H9 (cell line): ENCODE results near the gene EYA4. TPM values are rescaled to one million over a fixed set of nuclear protein-coding genes. Genes with fewer than 3 reads are reported as not detected.

Experiments used
- DNase-seq: peaks from one replicate; pipeline ENCODE4 v3.0.0-alpha.2; 2017
- H2AFZ ChIP-seq: one replicate; pipeline ENCODE4 v1.6.1; 2013; ENCODE audit warnings: mild to moderate bottlenecking, low read length, control low read depth, moderate library complexity
- H2AK5ac ChIP-seq: 2 replicates; pipeline ENCODE4 v1.6.1; 2013; ENCODE audit warnings: low read length, control low read depth, mixed read lengths; ENCODE audit not compliant: insufficient read length
- H2BK120ac ChIP-seq: one replicate; pipeline ENCODE4 v1.6.1; 2013; ENCODE audit warnings: low read depth, mild to moderate bottlenecking, low read length, control low read depth, inconsistent platforms; ENCODE audit not compliant: poor library complexity, severe bottlenecking
- H2BK12ac ChIP-seq: 2 replicates; pipeline ENCODE4 v1.6.1; 2013; ENCODE audit warnings: low read length, control low read depth, mixed read lengths, low read depth; ENCODE audit not compliant: insufficient read length
- H2BK15ac ChIP-seq: 2 replicates; pipeline ENCODE4 v1.6.1; 2013; ENCODE audit warnings: low read depth, low read length, control low read depth
- H2BK20ac ChIP-seq: one replicate; pipeline ENCODE4 v1.6.1; 2013; ENCODE audit warnings: low read depth, mild to moderate bottlenecking, low read length, control low read depth, inconsistent platforms; ENCODE audit not compliant: poor library complexity, severe bottlenecking
- H2BK5ac ChIP-seq: 2 replicates; pipeline ENCODE4 v1.6.1; 2013; ENCODE audit warnings: low read length, control low read depth, mixed read lengths; ENCODE audit not compliant: insufficient read length
- H3K14ac ChIP-seq: 2 replicates; pipeline ENCODE4 v1.6.1; 2013; ENCODE audit warnings: low read length, control low read depth; ENCODE audit not compliant: insufficient read depth
- H3K18ac ChIP-seq: 2 replicates; pipeline ENCODE4 v1.6.1; 2013; ENCODE audit warnings: low read depth, mild to moderate bottlenecking, mixed read lengths, low read length, control low read depth; ENCODE audit not compliant: insufficient read length
- H3K23ac ChIP-seq: 2 replicates; pipeline ENCODE4 v1.6.1; 2013; ENCODE audit warnings: low read length, control low read depth, mixed read lengths, low read depth; ENCODE audit not compliant: insufficient read length
- H3K23me2 ChIP-seq: 2 replicates; pipeline ENCODE4 v1.6.1; 2013; ENCODE audit warnings: low read depth, mild to moderate bottlenecking, mixed read lengths, low read length, control low read depth; ENCODE audit not compliant: insufficient read length, poor library complexity, severe bottlenecking
- H3K27ac ChIP-seq: 2 replicates; pipeline ENCODE4 v1.5.1; 2013; ENCODE audit warnings: low read length, control low read depth, mixed read lengths, low read depth; ENCODE audit not compliant: insufficient read length
- H3K27me3 ChIP-seq: 2 replicates; pipeline ENCODE4 v1.6.1; 2013; ENCODE audit warnings: low read length, control low read depth, inconsistent platforms; ENCODE audit not compliant: insufficient read depth
- H3K4ac ChIP-seq: 2 replicates; pipeline ENCODE4 v1.6.1; 2013; ENCODE audit warnings: low read depth, mild to moderate bottlenecking, control low read depth, inconsistent platforms, low read length, moderate library complexity
- H3K4me1 ChIP-seq: 2 replicates; pipeline ENCODE4 v1.6.1; 2013; ENCODE audit warnings: low read length, control low read depth, inconsistent platforms; ENCODE audit not compliant: insufficient read depth
- H3K4me2 ChIP-seq: 2 replicates; pipeline ENCODE4 v1.6.1; 2013; ENCODE audit warnings: low read length, control low read depth, mixed read lengths; ENCODE audit not compliant: insufficient read length, insufficient read depth
- H3K56ac ChIP-seq: 2 replicates; pipeline ENCODE4 v1.6.1; 2013; ENCODE audit warnings: low read depth, mild to moderate bottlenecking, mixed read lengths, low read length, control low read depth; ENCODE audit not compliant: insufficient read length
- H3K79me1 ChIP-seq: 2 replicates; pipeline ENCODE4 v1.6.1; 2013; ENCODE audit warnings: low read depth, mild to moderate bottlenecking, moderate library complexity, low read length, control low read depth, inconsistent platforms; ENCODE audit not compliant: insufficient read depth, poor library complexity, severe bottlenecking
- H3K79me2 ChIP-seq: 2 replicates; pipeline ENCODE4 v1.6.1; 2013; ENCODE audit warnings: low read length, control low read depth, inconsistent platforms; ENCODE audit not compliant: insufficient read depth
- H3K9ac ChIP-seq: 2 replicates; pipeline ENCODE4 v1.6.1; 2013; ENCODE audit warnings: low read length, control low read depth, mixed read lengths; ENCODE audit not compliant: insufficient read length; ENCODE audit errors: extremely low read depth
- H3K9me3 ChIP-seq: one replicate; pipeline ENCODE4 v1.6.1; 2013; ENCODE audit warnings: low read depth, low read length, inconsistent platforms; ENCODE audit not compliant: control insufficient read depth
- H3T11ph ChIP-seq: one replicate; pipeline ENCODE4 v1.6.1; 2013; ENCODE audit warnings: mild to moderate bottlenecking, low read length, control low read depth, inconsistent platforms
- H4K20me1 ChIP-seq: one replicate; pipeline ENCODE4 v1.6.1; 2013; ENCODE audit not compliant: control insufficient read depth, insufficient read length, insufficient read depth
- H4K5ac ChIP-seq: 2 replicates; pipeline ENCODE4 v1.6.1; 2013; ENCODE audit warnings: low read depth, mild to moderate bottlenecking, mixed read lengths, low read length, control low read depth; ENCODE audit not compliant: insufficient read length
- H4K8ac ChIP-seq: replicated peaks from 2 replicates; pipeline ENCODE4 v1.6.1; 2013; ENCODE audit warnings: low read length, control low read depth, mixed read lengths, low read depth; ENCODE audit not compliant: insufficient read length
- H4K91ac ChIP-seq: 2 replicates; pipeline ENCODE4 v1.6.1; 2013; ENCODE audit warnings: low read depth, mild to moderate bottlenecking, moderate library complexity, mixed read lengths, low read length, control low read depth; ENCODE audit not compliant: insufficient read length
- H3K27ac Mint-ChIP-seq, 3 experiments: 2 replicates in 2 of 3; 3 replicates in 1 of 3; pipeline ENCODE4 v1.8.0; 2020 to 2021; ENCODE audit warnings: mixed read lengths in 3 of 3, mild to moderate bottlenecking in 1 of 3, moderate library complexity in 1 of 3
- H3K27me3 Mint-ChIP-seq: 2 replicates; pipeline ENCODE4 v1.8.0; 2021; ENCODE audit warnings: low read depth, mild to moderate bottlenecking, moderate library complexity, mixed read lengths
- H3K36me3 Mint-ChIP-seq, 3 experiments: 2 replicates in 2 of 3; 3 replicates in 1 of 3; pipeline ENCODE4 v1.8.0; 2020 to 2021; ENCODE audit warnings: low read depth in 3 of 3, mixed read lengths in 3 of 3; ENCODE audit not compliant: insufficient read depth in 1 of 3
- H3K4me1 Mint-ChIP-seq, 2 experiments: 2 replicates each; pipeline ENCODE4 v1.8.0; 2020; ENCODE audit warnings: mixed read lengths in 2 of 2
- H3K4me3 Mint-ChIP-seq, 2 experiments: 2 replicates in 1 of 2; 3 replicates in 1 of 2; pipeline ENCODE4 v1.8.0; 2020 to 2021; ENCODE audit warnings: mild to moderate bottlenecking in 2 of 2, mixed read lengths in 2 of 2, moderate library complexity in 1 of 2
- H3K9me3 Mint-ChIP-seq, 2 experiments: 2 replicates in 1 of 2; 3 replicates in 1 of 2; pipeline ENCODE4 v1.8.0; 2020; ENCODE audit warnings: mild to moderate bottlenecking in 2 of 2, mixed read lengths in 2 of 2, moderate library complexity in 1 of 2
- CTCF ChIP-seq: fragments of 200-600 bp; sonication (generic); conservative IDR thresholded peaks from 3 replicates; pipeline ENCODE4 v1.8.0; 2021; ENCODE audit warnings: antibody characterized with exemption, mild to moderate bottlenecking
- total RNA-seq: library from RNA; stranded (reverse); gene quantifications from 2 replicates; pipeline ENCODE4 v1.2.1, GENCODE V29; 2021

Gene EYA4
- total RNA-seq, 1 experiment from 2014 or later: 0.26 TPM

DNA sequence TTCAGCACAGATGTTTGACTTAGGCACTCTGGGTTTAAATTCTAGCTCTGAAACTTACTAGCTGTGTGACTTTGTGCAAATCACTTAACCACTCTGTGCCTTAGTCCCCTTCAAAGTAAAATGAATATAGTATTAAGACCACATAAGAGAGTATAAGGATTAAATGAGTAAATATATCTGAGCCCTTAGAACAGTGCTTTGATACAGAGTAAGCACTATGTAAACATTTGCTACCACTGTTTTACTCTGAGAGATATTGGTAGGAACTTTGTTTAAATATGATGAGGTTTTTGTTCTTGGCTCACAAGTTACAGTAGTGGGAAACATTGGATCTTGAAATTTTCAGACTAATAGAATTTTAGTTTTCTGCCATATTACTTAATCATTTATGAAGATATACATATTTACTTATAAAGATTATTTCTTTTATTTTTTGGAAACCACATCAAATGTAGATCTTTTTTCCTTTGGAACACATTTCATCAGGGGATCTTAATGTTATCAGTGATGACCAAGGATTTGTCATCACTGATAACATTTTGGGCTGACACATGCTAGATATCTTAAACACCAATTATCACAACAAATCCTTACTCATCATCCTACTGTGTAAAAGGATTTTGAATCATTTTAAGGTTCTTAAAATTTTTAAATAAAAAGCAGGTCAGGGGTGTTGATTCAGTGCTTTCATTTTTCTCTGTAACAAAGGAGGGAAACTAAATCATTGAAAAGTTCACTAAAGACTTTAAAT is 226.2 kb downstream of the EYA4 start:
- Mint-ChIP-seq H3K9me3 (peaks cover 0 to 8% of the 10 kb centered on the region in 2 experiments; a peak in 2 of 5 replicates), H3K27ac (no peak overlapping the region), H3K4me1 (peaks cover 6 to 9% of the 10 kb centered on the region in 2 experiments; a peak in 3 of 4 replicates), H3K27me3 (no peaks in the 10 kb centered on the region), H3K4me3 (no peak overlapping the region), H3K36me3 (no peaks in the 10 kb centered on the region)
- no peak for DNase-seq
- H3K4me2 ChIP-seq: no peak overlapping the region
- H3K18ac ChIP-seq: no peak overlapping the region
- no peak overlapping the region for H4K91ac ChIP-seq
- H3K27ac ChIP-seq: no peak overlapping the region
- H4K5ac ChIP-seq: no peak overlapping the region
- no peak overlapping the region for H2BK20ac ChIP-seq
- no peak overlapping the region for H3T11ph ChIP-seq
- H2BK12ac ChIP-seq: no peak overlapping the region
- H4K20me1 ChIP-seq: no peaks in the 10 kb centered on the region
- H4K8ac ChIP-seq: no peak overlapping the region
- no peak overlapping the region for H3K4ac ChIP-seq
- no peak overlapping the region for H2AFZ ChIP-seq
- no peaks in the 10 kb centered on the region for H3K27me3 ChIP-seq
- H3K14ac ChIP-seq: no peak overlapping the region
- no peak overlapping the region for H2BK15ac ChIP-seq
- H3K23ac ChIP-seq: no peak overlapping the region
- no peaks in the 10 kb centered on the region for H3K23me2 ChIP-seq
- H3K79me1 ChIP-seq: no peaks in the 10 kb centered on the region
- H3K79me2 ChIP-seq: no peaks in the 10 kb centered on the region
- no peak overlapping the region for H3K56ac ChIP-seq
- no peaks in the 10 kb centered on the region for H3K9me3 ChIP-seq
- H2AK5ac ChIP-seq: no peak overlapping the region
- H2BK120ac ChIP-seq: no peak overlapping the region
- no peaks in the 10 kb centered on the region for H3K4me1 ChIP-seq
- no peak for TF ChIP-seq CTCF
- H3K9ac ChIP-seq: no peak overlapping the region
- no peak overlapping the region for H2BK5ac ChIP-seq
